NCI-H2196 treated with DMSO at 0.1 percent for 48 hours (cell line): Measurements from ENCODE around the gene COX7A2L.
A peak's percentile ranks its signal among the peaks of the same experiment; 100 is the strongest.
"Not testable (repeated sequence)": the region's sequence is repeated elsewhere in the genome, so short reads cannot be mapped to it uniquely, and the experiment has no call there.

ENCODE experiments used
- DNase-seq: peaks from one replicate; lab custom pipeline; 2025; ENCODE audit not compliant: unreplicated experiment; lab: John Stamatoyannopoulos, UW

The COX7A2L gene

GRCh38 chr2:42340045-42340937 lies 20.7 kb downstream of the COX7A2L start:
- no peak for DNase-seq

GRCh38 chr2:42339191-42339912 lies 21.7 kb downstream of the COX7A2L start:
- no peak for DNase-seq

DNA sequence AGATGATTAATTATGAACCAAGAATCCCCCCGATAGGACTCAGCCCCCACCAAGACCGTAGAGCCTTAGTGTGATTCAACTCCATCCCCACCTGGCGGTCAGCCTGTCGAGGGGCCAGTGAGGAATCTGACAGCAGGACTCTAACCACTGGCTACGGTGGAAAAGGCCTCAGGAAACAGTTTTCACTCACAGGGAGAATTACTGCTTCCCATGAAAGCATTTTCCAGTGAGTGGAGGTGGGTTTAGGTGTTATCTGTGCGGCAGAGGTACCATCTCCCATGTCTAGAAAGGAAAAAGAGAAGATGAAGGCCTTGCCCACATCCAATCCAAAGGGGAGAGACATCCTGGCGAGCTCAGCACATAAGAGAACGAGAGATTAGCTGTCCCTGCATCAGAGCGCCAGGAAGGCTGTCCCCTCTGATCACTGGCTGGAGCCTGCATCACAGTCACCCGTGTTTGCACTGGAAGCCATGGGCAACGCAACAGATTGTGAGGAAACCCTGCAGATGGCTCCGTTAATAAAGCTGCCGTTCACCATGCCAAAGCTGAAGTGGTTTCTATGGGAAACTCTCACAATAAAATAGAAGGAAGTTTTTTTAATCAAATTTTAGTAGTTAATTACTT lies 22.3 kb downstream of the COX7A2L start:
- no peak for DNase-seq

GRCh38 chr2:42337846-42338566 lies 23.0 kb downstream of the COX7A2L start:
- DNase-seq = no peak

- no peak for DNase-seq
Measured at GRCh38 chr2:42337356-42337820, 23.6 kb downstream of the COX7A2L start.

DNA sequence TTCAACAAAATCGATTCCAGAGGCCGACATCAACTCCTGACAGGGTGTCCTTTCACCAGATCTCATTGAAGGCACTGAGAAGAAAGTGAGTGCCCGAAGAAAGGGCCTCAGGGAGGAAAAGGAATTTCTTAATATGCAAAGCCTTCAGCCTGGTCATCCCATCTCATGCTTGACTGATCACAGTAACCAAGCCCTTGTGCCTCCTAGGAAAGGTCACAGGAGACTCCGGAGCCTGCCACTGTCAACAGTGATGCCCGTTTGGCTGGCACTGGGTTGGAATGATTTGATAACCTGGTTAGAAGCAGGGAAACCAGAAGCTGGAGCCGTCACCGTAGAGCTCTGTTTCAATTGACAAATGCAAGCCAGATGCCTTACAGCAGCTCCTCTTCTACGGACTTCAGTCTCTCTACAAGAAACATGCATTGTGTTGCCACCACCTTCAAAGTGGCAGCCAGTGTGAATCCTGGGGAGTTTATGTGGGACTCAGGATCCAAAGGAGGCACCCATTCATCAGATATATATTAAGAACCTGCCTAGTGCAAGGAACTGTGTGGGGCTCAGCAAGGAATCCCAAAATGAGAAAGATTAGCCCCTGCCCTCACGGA lies 24.6 kb downstream of the COX7A2L start:
- no peak for DNase-seq

GRCh38 chr2:42335514-42336104 lies 25.4 kb downstream of the COX7A2L start:
- no peak for DNase-seq

GRCh38 chr2:42334865-42335264 lies 26.2 kb downstream of the COX7A2L start:
- DNase-seq = not testable (repeated sequence)

DNA sequence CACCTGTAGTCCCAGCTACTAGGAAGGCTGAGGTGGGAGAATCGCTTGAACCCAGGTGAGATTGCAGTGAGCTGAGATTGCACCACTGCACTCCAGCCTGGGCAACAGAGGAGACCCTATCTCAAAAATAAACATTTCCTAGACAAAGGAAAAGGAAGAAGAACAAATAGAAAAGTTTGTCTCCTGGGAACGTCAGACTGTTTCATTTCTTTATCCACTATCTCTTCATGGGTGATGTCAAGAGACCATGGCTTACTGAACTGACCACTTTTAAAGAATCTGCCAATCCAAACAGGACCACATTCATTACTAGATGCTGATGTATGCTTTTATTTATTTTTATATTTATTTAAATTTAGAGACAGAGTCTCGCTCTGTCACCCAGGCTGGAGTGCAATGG lies 26.8 kb downstream of the COX7A2L start:
- DNase-seq = no peak

DNA sequence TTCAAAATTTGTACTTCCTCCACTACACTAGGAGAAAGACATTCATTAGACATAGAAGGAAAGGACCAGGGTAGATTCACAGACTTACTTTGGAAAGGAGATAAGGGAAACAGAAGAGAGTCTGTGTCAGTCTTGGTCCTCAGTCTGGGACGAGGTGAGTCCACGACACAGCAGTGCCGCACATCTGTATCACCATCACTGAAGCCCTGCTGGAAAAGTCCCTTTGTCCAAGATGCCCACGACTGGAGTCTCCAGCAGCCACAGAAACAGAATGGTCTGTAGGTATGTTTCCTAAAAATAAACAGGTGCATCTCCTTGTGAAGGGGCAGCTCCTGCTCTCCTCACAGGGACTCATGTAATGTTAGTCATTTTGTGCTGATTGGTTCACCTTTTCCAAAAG lies 27.4 kb downstream of the COX7A2L start:
- no peak for DNase-seq

- no peak for DNase-seq
Measured at GRCh38 chr2:42332575-42332974, 28.4 kb downstream of the COX7A2L start.

DNA sequence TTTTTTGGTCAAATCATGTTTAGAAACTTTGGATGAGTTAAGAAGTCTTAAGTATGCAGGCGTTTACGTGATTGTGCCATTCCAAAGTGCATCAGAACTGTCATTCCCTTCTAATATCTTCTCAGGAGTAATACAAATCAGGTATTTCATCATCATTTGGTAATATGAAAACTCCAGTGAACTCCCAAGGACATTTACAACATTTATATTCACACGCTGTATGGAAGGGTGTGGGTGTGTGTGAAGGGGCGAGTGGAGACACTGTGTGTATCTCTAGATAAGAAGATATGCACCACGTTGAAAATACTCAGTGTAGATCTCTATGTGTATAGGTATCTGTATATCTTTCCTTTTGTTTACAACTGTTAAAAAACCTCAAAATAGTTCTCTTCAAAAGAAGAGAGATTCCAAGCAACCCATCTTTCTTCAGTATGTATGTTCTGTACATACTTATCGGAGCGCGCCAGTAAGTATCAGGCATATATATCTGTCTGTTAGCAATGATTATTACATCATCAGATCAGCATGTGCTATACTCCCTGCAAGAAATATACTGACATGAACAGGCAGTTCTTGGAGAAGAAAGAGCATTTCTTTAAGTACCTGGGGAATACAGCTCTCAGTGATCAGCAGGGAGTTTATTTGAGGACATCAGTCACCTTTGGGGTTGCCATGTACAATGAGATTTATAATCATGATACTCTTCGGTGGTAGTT lies 29.3 kb downstream of the COX7A2L start:
- DNase-seq = no peak

GRCh38 chr2:42329736-42330135 lies 31.3 kb downstream of the COX7A2L start:
- DNase-seq = no peak

DNA sequence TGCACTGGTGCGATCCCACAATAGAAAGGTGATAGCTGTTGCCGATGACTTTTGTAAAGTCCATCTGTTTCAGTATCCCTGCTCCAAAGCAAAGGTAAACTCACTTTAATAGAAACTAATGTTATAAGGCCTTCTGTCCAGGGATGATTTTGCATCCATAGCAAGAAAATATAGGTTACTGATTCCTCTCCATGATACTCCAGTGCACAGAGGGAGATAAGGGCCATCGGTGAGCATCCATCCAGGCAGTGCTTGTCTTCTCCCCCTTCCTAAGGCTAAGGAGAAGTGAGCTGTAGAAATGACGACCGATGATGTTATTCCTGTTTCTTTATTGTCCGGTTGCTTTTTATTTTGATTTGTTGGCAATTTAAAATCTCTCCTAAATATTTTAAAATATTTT lies 32.1 kb downstream of the COX7A2L start:
- no peak for DNase-seq

DNA sequence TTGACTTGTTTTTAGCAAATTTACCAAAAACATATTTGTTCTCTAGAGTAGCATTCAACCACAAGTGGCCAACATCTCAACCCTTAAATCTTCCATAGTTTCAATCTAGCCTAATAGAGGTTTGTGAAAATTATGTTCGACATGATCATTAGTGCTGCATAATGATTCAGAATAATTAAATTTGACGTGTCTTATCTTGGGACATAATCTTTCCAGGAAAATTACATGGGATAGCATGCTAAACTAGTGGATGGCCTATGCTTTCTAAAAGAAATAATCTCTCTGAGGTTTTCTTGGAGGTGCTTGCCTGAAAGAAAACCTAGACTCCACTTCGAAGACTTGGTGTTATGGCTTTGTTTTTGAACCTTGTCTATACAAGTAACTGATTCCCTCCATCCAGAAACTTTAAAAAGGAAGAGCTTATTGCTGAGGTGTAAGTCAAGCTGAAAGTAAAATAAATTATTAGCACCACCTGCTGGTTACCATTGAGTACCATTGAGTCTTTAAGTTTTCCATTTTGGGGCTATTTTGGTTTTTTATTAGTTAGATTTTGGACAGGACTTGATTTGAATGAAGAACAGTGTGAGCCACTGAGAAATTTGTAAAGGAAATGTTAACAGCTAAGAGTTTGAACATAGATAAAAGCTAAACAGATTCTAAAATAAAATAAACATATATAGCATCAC lies 32.7 kb downstream of the COX7A2L start:
- DNase-seq = no peak

DNA sequence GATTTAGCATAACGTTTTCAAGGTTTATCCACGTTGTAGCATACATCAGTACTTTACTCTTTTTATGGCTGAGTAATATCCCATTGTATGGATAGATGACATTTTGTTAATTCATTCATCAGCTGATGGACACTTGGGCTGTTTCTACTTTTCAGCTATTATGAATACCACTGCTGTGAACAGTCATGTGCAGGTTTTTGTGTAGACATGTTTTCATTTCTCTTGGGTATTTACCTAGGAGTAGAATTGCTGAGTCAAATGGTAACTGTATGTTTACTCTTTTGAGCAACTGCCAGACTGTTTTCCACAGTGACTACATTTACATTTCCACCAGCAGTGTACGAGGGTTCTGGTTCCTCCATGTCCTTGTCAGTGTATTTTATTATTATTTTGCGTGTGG lies 33.9 kb downstream of the COX7A2L start:
- DNase-seq = peak; percentile 31

- no peak for DNase-seq
Measured at GRCh38 chr2:42325609-42326008, 35.4 kb downstream of the COX7A2L start.

GRCh38 chr2:42324949-42325348 lies 36.1 kb downstream of the COX7A2L start:
- DNase-seq = no peak

DNA sequence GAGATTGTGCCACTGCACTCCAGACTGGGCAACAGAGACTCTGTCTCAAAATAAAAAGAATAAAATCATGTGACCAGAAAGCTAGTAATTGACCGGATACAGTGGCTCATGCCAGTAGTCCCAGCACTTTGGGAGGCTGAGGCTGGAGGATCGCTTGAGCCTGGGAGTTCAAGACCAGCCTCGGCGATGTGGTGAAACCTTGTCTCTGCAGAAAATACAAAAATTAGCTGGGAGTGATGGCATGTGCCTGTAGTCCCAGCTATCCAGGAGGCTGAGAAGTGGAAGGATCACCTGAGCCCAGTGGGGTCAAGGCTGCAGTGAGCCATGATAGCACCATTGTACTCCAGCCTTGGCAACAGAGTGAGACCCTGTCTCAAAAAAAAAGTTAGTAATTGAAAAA lies 36.8 kb downstream of the COX7A2L start:
- no peak for DNase-seq
